Dedifferentiated amniotic fluid mesenchymal stem cell (primary cell): ENCODE data around the gene RGS19.

Experiments
- DNase-seq: peaks from one replicate; pipeline ENCODE4 v3.0.0-alpha.2; 2016; ENCODE audit errors: extremely low spot score

RGS19 gene

GRCh38 chr20:64077541-64077875 is 1.8 kb downstream of the RGS19 start:
- no peak for DNase-seq

GRCh38 chr20:64077094-64077493 is 2.2 kb downstream of the RGS19 start:
- no peak for DNase-seq

GRCh38 chr20:64076061-64076997 is 3.0 kb downstream of the RGS19 start:
- no peak for DNase-seq

- no peak for DNase-seq
Observed at GRCh38 chr20:64075556-64075955, 3.8 kb downstream of the RGS19 start.

GRCh38 chr20:64074963-64075362 is 4.4 kb downstream of the RGS19 start:
- no peak for DNase-seq

GRCh38 chr20:64074184-64074789 is 5.0 kb downstream of the RGS19 start:
- DNase-seq, result no peak

GRCh38 chr20:64073476-64074183 is 5.7 kb downstream of the RGS19 start:
- no peak for DNase-seq

GRCh38 chr20:64072498-64073063 is 6.7 kb downstream of the RGS19 start:
- no peak for DNase-seq

- DNase-seq, result no peak
Observed at GRCh38 chr20:64071341-64072332, 7.7 kb downstream of the RGS19 start.

GRCh38 chr20:64070244-64070993 is 8.9 kb downstream of the RGS19 start:
- no peak for DNase-seq

GRCh38 chr20:64069614-64070243 is 9.6 kb downstream of the RGS19 start:
- DNase-seq, result no peak

GRCh38 chr20:64069209-64069613 is 10.1 kb downstream of the RGS19 start:
- DNase-seq, result no peak

GRCh38 chr20:64068386-64069208 is 10.7 kb downstream of the RGS19 start:
- no peak for DNase-seq

GRCh38 chr20:64067733-64068307 is 11.5 kb downstream of the RGS19 start:
- DNase-seq, result no peak

GRCh38 chr20:64067005-64067632 is 12.2 kb downstream of the RGS19 start:
- no peak for DNase-seq

- DNase-seq, result no peak
Observed at GRCh38 chr20:64065974-64066343, 13.4 kb downstream of the RGS19 start.

GRCh38 chr20:64065062-64065973 is 14.0 kb downstream of the RGS19 start:
- no peak for DNase-seq
